Pulmonary artery endothelial cell (primary cell): Measurements from ENCODE around the gene SPAM1. TPM values are rescaled to one million over a fixed set of nuclear protein-coding genes. Genes with fewer than 3 reads are reported as not detected.
"Not testable (repeated sequence)": the region's sequence is repeated elsewhere in the genome, so short reads cannot be mapped to it uniquely, and the experiment has no call there.

Experiments used
- DNase-seq: peaks from one replicate; pipeline ENCODE4 v3.0.0-alpha.2; 2011; ENCODE audit warnings: low read depth, low spot score
- total RNA-seq: library from RNA; depleted of rRNA; stranded (reverse); fragments of >200 nt; gene quantifications from 2 replicates; pipeline ENCODE4 v1.2.3, GENCODE V29; 2014

SPAM1 gene
- total RNA-seq, 1 donor from 2014 or later, result not detected

GRCh38 chr7:123958186-123958703, 33.2 kb downstream of the SPAM1 start:
- no peak for DNase-seq

- no peak for DNase-seq
Observed at GRCh38 chr7:123961771-123962170, 36.7 kb downstream of the SPAM1 start.

GRCh38 chr7:123966936-123967335, 41.9 kb downstream of the SPAM1 start:
- DNase-seq, result no peak

GRCh38 chr7:123972045-123972444, 47.0 kb downstream of the SPAM1 start:
- DNase-seq, result no peak

- no peak for DNase-seq
Observed at GRCh38 chr7:123972831-123973230, 47.8 kb downstream of the SPAM1 start.

GRCh38 chr7:123974326-123974908, 49.4 kb downstream of the SPAM1 start:
- no peak for DNase-seq

- DNase-seq, result no peak
Observed at GRCh38 chr7:123975084-123975483, 50.0 kb downstream of the SPAM1 start.

GRCh38 chr7:123977081-123977480, 52.0 kb downstream of the SPAM1 start:
- DNase-seq, result no peak

- no peak for DNase-seq
Observed at GRCh38 chr7:123979876-123980275, 54.8 kb downstream of the SPAM1 start.

- no peak for DNase-seq
Observed at GRCh38 chr7:123987445-123987844, 62.4 kb downstream of the SPAM1 start.

- no peak for DNase-seq
Observed at GRCh38 chr7:123992913-123993518, 68.0 kb downstream of the SPAM1 start.

- DNase-seq, result no peak
Observed at GRCh38 chr7:123993996-123994395, 69.0 kb downstream of the SPAM1 start.

- DNase-seq, result no peak
Observed at GRCh38 chr7:123994449-123994848, 69.4 kb downstream of the SPAM1 start.

- no peak for DNase-seq
Observed at GRCh38 chr7:123995617-123996326, 70.7 kb downstream of the SPAM1 start.

- no peak for DNase-seq
Observed at GRCh38 chr7:123996327-123996625, 71.2 kb downstream of the SPAM1 start.

- no peak for DNase-seq
Observed at GRCh38 chr7:123998921-123999320, 73.9 kb downstream of the SPAM1 start.

- no peak for DNase-seq
Observed at GRCh38 chr7:123999703-124000102, 74.7 kb downstream of the SPAM1 start.

GRCh38 chr7:124008296-124008695, 83.3 kb downstream of the SPAM1 start:
- DNase-seq, result not testable (repeated sequence)

GRCh38 chr7:124009321-124009720, 84.3 kb downstream of the SPAM1 start:
- DNase-seq, result no peak
